HEK293 (cell line): Measurements from ENCODE around the gene NRIP2.

Source experiments
- CTCF ChIA-PET: fragments of 350-600 bp; formaldehyde crosslinking; extraction: SDS; loops from one replicate; lab custom pipeline; 2021; ENCODE audit warnings: antibody characterized with exemption; lab: Yijun Ruan, JAX
- POLR2A ChIA-PET: fragments of 300-600 bp; formaldehyde crosslinking; extraction: SDS; loops from one replicate; lab custom pipeline; 2020; ENCODE audit warnings: antibody characterized with exemption, inconsistent platforms; lab: Yijun Ruan, JAX
- H3K27ac ChIP-seq: fragments of 200-500 bp; sonication (Bioruptor generic); 2 replicates; pipeline ENCODE4 v1.5.1; 2014; ENCODE audit warnings: low read depth, low read length, control low read depth, inconsistent platforms; ENCODE audit errors: extremely low read depth
- H3K36me3 ChIP-seq, 2 experiments: fragments of 200-500 bp in 1 of 2; sonication (Bioruptor generic) in 1 of 2; 1 replicate in 1 of 2; 2 replicates in 1 of 2; pipeline ENCODE4 v1.5.1; 2014 to 2017; ENCODE audit warnings: inconsistent platforms in 2 of 2, low read length in 2 of 2; ENCODE audit not compliant: control insufficient read depth in 2 of 2, insufficient read depth in 1 of 2
- H3K4me1 ChIP-seq: fragments of 200-500 bp; sonication (Bioruptor generic); 2 replicates; pipeline ENCODE4 v1.5.1; 2014; ENCODE audit warnings: mild to moderate bottlenecking, low read length, inconsistent platforms; ENCODE audit not compliant: control insufficient read depth, insufficient read depth
- H3K4me3 ChIP-seq: 2 replicates; pipeline ENCODE4 v1.5.1; 2011; ENCODE audit warnings: low read depth, mild to moderate bottlenecking, control low read depth, low read length, moderate library complexity
- H3K9me3 ChIP-seq: fragments of 200-500 bp; sonication (Bioruptor generic); 2 replicates; pipeline ENCODE4 v1.5.1; 2014; ENCODE audit warnings: low read depth, low read length, inconsistent platforms; ENCODE audit not compliant: control insufficient read depth, insufficient read depth
- BCL11B ChIP-seq: fragments of 450-650 bp; formaldehyde crosslinking; IDR thresholded peaks from 2 replicates; pipeline ENCODE4 v1.5.1; 2016; ENCODE audit warnings: low read depth, missing biosample characterization, missing genetic modification characterization
- EGR2 ChIP-seq: fragments of 450-650 bp; formaldehyde crosslinking; IDR thresholded peaks from 2 replicates; pipeline ENCODE4 v1.5.1; 2016; ENCODE audit warnings: low read depth, missing biosample characterization, missing genetic modification characterization
- YY1 ChIP-seq: fragments of 450-650 bp; formaldehyde crosslinking; IDR thresholded peaks from 2 replicates; pipeline ENCODE4 v1.5.1; 2018; ENCODE audit warnings: missing biosample characterization, missing genetic modification characterization
- ZBTB20 ChIP-seq: fragments of 450-650 bp; formaldehyde crosslinking; IDR thresholded peaks from 2 replicates; pipeline ENCODE4 v1.5.1; 2016; ENCODE audit warnings: missing biosample characterization, missing genetic modification characterization
- ZFHX2 ChIP-seq: fragments of 450-650 bp; formaldehyde crosslinking; conservative IDR thresholded peaks from 2 replicates; pipeline ENCODE4 v1.5.1; 2016; ENCODE audit warnings: missing biosample characterization, missing genetic modification characterization
- ZFP3 ChIP-seq: fragments of 450-650 bp; formaldehyde crosslinking; IDR thresholded peaks from 2 replicates; pipeline ENCODE4 v1.5.1; 2016; ENCODE audit warnings: low read depth, missing biosample characterization, missing genetic modification characterization
- ZNF138 ChIP-seq: fragments of 450-650 bp; formaldehyde crosslinking; IDR thresholded peaks from 2 replicates; pipeline ENCODE4 v1.5.1; 2016; ENCODE audit warnings: missing biosample characterization, missing genetic modification characterization, borderline replicate concordance
- ZNF174 ChIP-seq: fragments of 450-650 bp; formaldehyde crosslinking; IDR thresholded peaks from 2 replicates; pipeline ENCODE4 v1.5.0; 2017; ENCODE audit warnings: missing biosample characterization, mild to moderate bottlenecking, missing genetic modification characterization
- ZNF2 ChIP-seq: fragments of 450-650 bp; formaldehyde crosslinking; IDR thresholded peaks from 2 replicates; pipeline ENCODE4 v1.5.1; 2016; ENCODE audit warnings: missing biosample characterization, missing genetic modification characterization
- ZNF335 ChIP-seq: fragments of 450-650 bp; formaldehyde crosslinking; conservative IDR thresholded peaks from 2 replicates; pipeline ENCODE4 v1.5.1; 2016; ENCODE audit warnings: missing biosample characterization, missing genetic modification characterization
- ZNF366 ChIP-seq: fragments of 450-650 bp; formaldehyde crosslinking; conservative IDR thresholded peaks from 2 replicates; pipeline ENCODE4 v1.5.1; 2016; ENCODE audit warnings: missing biosample characterization, missing genetic modification characterization
- ZNF404 ChIP-seq: fragments of 450-650 bp; formaldehyde crosslinking; IDR thresholded peaks from 2 replicates; pipeline ENCODE4 v1.5.1; 2017; ENCODE audit warnings: missing biosample characterization, missing genetic modification characterization
- ZNF423 ChIP-seq: fragments of 450-650 bp; formaldehyde crosslinking; IDR thresholded peaks from 2 replicates; pipeline ENCODE4 v1.5.1; 2016; ENCODE audit warnings: missing biosample characterization, missing genetic modification characterization
- ZNF501 ChIP-seq: fragments of 450-650 bp; formaldehyde crosslinking; IDR thresholded peaks from 2 replicates; pipeline ENCODE4 v1.5.1; 2016; ENCODE audit warnings: missing biosample characterization, missing genetic modification characterization
- ZNF560 ChIP-seq: fragments of 450-650 bp; formaldehyde crosslinking; IDR thresholded peaks from 2 replicates; pipeline ENCODE4 v1.5.1; 2017; ENCODE audit warnings: missing biosample characterization, missing genetic modification characterization, borderline replicate concordance
- ZNF561 ChIP-seq: fragments of 450-650 bp; IDR thresholded peaks from 2 replicates; pipeline ENCODE4 v1.5.1; 2018; ENCODE audit warnings: missing biosample characterization, missing genetic modification characterization, borderline replicate concordance
- ZNF660 ChIP-seq: fragments of 450-650 bp; IDR thresholded peaks from 2 replicates; pipeline ENCODE4 v1.5.1; 2018; ENCODE audit warnings: missing biosample characterization, mild to moderate bottlenecking, missing genetic modification characterization
- ZNF76 ChIP-seq: fragments of 450-650 bp; formaldehyde crosslinking; IDR thresholded peaks from 2 replicates; pipeline ENCODE4; 2016; ENCODE audit warnings: low read depth, missing biosample characterization, missing genetic modification characterization, borderline replicate concordance
- ZNF777 ChIP-seq: fragments of 450-650 bp; formaldehyde crosslinking; IDR thresholded peaks from 2 replicates; pipeline ENCODE4 v1.5.1; 2017; ENCODE audit warnings: missing biosample characterization, missing genetic modification characterization, borderline replicate concordance
- TF ChIP-seq, protein P1 (sequence below): fragments of 450-650 bp; formaldehyde crosslinking; IDR thresholded peaks from 2 replicates; pipeline ENCODE4 v1.5.1; 2016; ENCODE audit warnings: missing biosample characterization, missing genetic modification characterization
- TF ChIP-seq, protein P2 (sequence below): fragments of 450-650 bp; formaldehyde crosslinking; IDR thresholded peaks from 2 replicates; pipeline ENCODE4 v1.5.1; 2017; ENCODE audit warnings: missing biosample characterization, missing genetic modification characterization
- TF ChIP-seq, protein P3 (sequence below): fragments of 450-650 bp; formaldehyde crosslinking; IDR thresholded peaks from 2 replicates; pipeline ENCODE4 v1.5.1; 2017; ENCODE audit warnings: missing biosample characterization, missing genetic modification characterization
- TF ChIP-seq, protein P4 (sequence below): fragments of 450-650 bp; formaldehyde crosslinking; IDR thresholded peaks from 2 replicates; pipeline ENCODE4 v1.5.1; 2016; ENCODE audit warnings: missing biosample characterization, missing genetic modification characterization
- TF ChIP-seq, protein P5 (sequence below): fragments of 450-650 bp; formaldehyde crosslinking; IDR thresholded peaks from 2 replicates; pipeline ENCODE4 v1.5.1; 2016; ENCODE audit warnings: missing biosample characterization, missing genetic modification characterization
- TF ChIP-seq, protein P6 (sequence below): fragments of 450-650 bp; formaldehyde crosslinking; IDR thresholded peaks from 2 replicates; pipeline ENCODE4 v1.5.1; 2016; ENCODE audit warnings: missing biosample characterization, missing genetic modification characterization

NRIP2 gene

DNA sequence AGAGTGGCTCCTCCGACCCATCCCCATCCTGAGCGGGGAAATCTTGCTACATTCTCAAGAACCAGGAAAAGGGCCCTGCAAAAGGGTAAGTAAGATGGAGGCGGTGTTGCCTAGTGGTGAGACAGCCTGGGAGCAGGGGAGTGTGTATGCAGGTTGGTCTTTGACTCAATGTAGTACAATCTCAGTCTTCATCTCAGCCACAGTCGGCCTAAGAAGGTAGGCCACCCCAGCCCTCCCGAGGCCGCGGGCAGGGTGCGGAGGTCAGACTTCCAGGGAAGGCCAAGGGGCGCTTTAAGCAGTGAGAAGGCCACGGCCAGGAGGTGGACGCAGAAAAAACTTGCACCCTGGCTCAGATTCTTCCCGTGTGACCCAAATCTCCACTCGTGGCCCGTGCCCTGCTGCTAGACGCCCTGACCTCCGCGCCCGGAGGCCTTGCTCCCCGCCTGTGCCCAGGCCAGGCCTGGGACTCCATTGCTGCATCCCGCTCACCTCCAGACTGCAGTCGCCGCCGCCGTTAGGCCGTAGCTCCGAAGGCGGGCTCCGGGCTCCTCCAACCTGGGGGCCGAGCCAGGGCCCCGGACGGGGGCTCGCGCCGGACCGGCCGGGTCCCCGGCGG lies 41.7 kb upstream of the NRIP2 start:
- Histone ChIP-seq H3K36me3 (peaks cover 45 to 55% of the 10 kb centered on the region in 2 experiments), H3K27ac (peak overlapping the region; percentile 94), H3K4me3 (peak overlapping the region; percentile 95), H3K9me3 (no peaks in the 10 kb centered on the region), H3K4me1 (peaks cover 13% of the 10 kb centered on the region)
- ChIA-PET POLR2A (interaction anchor here (0.6 to 2.5 kb wide), 11 partner anchors 9 to 158 kb away, joined by 3 to 27 read pairs (median 3); partner anchors contain the start of genes FKBP4, TEX52 and TULP3), CTCF (interaction anchor here (0.6 to 1.2 kb wide), 2 partner anchors 9 to 48 kb away, joined by 3 to 4 read pairs; no protein-coding TSS in a partner anchor)
- TF ChIP-seq ZNF2 (peak; percentile 47; the same call in 1 of the 2 replicates), ZFP3 (tag by site-specific recombination) (no peak), ZNF777 (tag by site-specific recombination) (no peak), BCL11B (tag by site-specific recombination) (no peak), EGR2 (tag by site-specific recombination) (no peak), ZNF404 (tag by site-specific recombination) (no peak), ZNF335 (tag by site-specific recombination) (peak; percentile 45), ZNF561 (no peak), ZNF76 (tag by site-specific recombination) (no peak), ZNF366 (tag by site-specific recombination) (no peak), ZNF501 (tag by site-specific recombination) (peak; percentile 18; the same call in 1 of the 2 replicates), ZNF660 (tag by site-specific recombination) (no peak), ZNF423 (no peak), ZBTB20 (tag by site-specific recombination) (0 out of 2 replicates have a peak, but pooled peaks have one; percentile 14), ZNF174 (tag by site-specific recombination) (no peak), ZNF560 (tag by site-specific recombination) (no peak), ZFHX2 (tag by site-specific recombination) (no peak), YY1 (tag by site-specific recombination) (peak; percentile 71), ZNF138 (tag by site-specific recombination) (no peak)
- TF ChIP-seq, protein P1, sequence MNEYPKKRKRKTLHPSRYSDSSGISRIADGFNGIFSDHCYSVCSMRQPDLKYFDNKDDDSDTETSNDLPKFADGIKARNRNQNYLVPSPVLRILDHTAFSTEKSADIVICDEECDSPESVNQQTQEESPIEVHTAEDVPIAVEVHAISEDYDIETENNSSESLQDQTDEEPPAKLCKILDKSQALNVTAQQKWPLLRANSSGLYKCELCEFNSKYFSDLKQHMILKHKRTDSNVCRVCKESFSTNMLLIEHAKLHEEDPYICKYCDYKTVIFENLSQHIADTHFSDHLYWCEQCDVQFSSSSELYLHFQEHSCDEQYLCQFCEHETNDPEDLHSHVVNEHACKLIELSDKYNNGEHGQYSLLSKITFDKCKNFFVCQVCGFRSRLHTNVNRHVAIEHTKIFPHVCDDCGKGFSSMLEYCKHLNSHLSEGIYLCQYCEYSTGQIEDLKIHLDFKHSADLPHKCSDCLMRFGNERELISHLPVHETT (tag by site-specific recombination), result no peak
- TF ChIP-seq, protein P2, sequence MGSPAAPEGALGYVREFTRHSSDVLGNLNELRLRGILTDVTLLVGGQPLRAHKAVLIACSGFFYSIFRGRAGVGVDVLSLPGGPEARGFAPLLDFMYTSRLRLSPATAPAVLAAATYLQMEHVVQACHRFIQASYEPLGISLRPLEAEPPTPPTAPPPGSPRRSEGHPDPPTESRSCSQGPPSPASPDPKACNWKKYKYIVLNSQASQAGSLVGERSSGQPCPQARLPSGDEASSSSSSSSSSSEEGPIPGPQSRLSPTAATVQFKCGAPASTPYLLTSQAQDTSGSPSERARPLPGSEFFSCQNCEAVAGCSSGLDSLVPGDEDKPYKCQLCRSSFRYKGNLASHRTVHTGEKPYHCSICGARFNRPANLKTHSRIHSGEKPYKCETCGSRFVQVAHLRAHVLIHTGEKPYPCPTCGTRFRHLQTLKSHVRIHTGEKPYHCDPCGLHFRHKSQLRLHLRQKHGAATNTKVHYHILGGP (tag by site-specific recombination), result no peak
- TF ChIP-seq, protein P3, sequence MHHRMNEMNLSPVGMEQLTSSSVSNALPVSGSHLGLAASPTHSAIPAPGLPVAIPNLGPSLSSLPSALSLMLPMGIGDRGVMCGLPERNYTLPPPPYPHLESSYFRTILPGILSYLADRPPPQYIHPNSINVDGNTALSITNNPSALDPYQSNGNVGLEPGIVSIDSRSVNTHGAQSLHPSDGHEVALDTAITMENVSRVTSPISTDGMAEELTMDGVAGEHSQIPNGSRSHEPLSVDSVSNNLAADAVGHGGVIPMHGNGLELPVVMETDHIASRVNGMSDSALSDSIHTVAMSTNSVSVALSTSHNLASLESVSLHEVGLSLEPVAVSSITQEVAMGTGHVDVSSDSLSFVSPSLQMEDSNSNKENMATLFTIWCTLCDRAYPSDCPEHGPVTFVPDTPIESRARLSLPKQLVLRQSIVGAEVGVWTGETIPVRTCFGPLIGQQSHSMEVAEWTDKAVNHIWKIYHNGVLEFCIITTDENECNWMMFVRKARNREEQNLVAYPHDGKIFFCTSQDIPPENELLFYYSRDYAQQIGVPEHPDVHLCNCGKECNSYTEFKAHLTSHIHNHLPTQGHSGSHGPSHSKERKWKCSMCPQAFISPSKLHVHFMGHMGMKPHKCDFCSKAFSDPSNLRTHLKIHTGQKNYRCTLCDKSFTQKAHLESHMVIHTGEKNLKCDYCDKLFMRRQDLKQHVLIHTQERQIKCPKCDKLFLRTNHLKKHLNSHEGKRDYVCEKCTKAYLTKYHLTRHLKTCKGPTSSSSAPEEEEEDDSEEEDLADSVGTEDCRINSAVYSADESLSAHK (tag by site-specific recombination), result no peak
- TF ChIP-seq, protein P4, sequence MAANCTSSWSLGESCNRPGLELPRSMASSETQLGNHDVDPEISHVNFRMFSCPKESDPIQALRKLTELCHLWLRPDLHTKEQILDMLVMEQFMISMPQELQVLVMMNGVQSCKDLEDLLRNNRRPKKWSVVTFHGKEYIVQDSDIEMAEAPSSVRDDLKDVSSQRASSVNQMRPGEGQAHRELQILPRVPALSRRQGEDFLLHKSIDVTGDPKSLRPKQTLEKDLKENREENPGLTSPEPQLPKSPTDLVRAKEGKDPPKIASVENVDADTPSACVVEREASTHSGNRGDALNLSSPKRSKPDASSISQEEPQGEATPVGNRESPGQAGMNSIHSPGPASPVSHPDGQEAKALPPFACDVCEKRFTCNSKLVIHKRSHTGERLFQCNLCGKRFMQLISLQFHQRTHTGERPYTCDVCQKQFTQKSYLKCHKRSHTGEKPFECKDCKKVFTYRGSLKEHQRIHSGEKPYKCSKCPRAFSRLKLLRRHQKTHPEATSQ (tag by site-specific recombination), result 0 out of 2 replicates have a peak, but pooled peaks have one; percentile 41
- TF ChIP-seq, protein P5, sequence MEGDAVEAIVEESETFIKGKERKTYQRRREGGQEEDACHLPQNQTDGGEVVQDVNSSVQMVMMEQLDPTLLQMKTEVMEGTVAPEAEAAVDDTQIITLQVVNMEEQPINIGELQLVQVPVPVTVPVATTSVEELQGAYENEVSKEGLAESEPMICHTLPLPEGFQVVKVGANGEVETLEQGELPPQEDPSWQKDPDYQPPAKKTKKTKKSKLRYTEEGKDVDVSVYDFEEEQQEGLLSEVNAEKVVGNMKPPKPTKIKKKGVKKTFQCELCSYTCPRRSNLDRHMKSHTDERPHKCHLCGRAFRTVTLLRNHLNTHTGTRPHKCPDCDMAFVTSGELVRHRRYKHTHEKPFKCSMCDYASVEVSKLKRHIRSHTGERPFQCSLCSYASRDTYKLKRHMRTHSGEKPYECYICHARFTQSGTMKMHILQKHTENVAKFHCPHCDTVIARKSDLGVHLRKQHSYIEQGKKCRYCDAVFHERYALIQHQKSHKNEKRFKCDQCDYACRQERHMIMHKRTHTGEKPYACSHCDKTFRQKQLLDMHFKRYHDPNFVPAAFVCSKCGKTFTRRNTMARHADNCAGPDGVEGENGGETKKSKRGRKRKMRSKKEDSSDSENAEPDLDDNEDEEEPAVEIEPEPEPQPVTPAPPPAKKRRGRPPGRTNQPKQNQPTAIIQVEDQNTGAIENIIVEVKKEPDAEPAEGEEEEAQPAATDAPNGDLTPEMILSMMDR (tag by site-specific recombination), result 0 out of 2 replicates have a peak, but pooled peaks have one; percentile 24
- TF ChIP-seq, protein P6, sequence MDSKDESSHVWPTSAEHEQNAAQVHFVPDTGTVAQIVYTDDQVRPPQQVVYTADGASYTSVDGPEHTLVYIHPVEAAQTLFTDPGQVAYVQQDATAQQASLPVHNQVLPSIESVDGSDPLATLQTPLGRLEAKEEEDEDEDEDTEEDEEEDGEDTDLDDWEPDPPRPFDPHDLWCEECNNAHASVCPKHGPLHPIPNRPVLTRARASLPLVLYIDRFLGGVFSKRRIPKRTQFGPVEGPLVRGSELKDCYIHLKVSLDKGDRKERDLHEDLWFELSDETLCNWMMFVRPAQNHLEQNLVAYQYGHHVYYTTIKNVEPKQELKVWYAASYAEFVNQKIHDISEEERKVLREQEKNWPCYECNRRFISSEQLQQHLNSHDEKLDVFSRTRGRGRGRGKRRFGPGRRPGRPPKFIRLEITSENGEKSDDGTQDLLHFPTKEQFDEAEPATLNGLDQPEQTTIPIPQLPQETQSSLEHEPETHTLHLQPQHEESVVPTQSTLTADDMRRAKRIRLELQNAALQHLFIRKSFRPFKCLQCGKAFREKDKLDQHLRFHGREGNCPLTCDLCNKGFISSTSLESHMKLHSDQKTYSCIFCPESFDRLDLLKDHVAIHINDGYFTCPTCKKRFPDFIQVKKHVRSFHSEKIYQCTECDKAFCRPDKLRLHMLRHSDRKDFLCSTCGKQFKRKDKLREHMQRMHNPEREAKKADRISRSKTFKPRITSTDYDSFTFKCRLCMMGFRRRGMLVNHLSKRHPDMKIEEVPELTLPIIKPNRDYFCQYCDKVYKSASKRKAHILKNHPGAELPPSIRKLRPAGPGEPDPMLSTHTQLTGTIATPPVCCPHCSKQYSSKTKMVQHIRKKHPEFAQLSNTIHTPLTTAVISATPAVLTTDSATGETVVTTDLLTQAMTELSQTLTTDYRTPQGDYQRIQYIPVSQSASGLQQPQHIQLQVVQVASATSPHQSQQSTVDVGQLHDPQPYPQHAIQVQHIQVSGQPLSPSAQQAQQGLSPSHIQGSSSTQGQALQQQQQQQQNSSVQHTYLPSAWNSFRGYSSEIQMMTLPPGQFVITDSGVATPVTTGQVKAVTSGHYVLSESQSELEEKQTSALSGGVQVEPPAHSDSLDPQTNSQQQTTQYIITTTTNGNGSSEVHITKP (tag by site-specific recombination), result no peak
